ENCODE measurements around the gene SMAD6.

Gene SMAD6

GRCh38 chr15:66763186-66764071, 61.4 kb downstream of the SMAD6 start:
- Histone ChIP-seq H3K27ac (ENCODE audit: low read depth, low read length) (no peak overlapping the region), H3K9me3 (ENCODE audit: insufficient read depth, low read depth, low read length) (no peaks in the 10 kb centered on the region), H3K9ac (ENCODE audit: low read depth, low read length) (no peak overlapping the region), H3K36me3 (ENCODE audit: insufficient read depth, low read length) (no peaks in the 10 kb centered on the region), H3K27me3 (ENCODE audit: insufficient read depth, low read length) (no peaks in the 10 kb centered on the region), H3K4me3 (ENCODE audit: low read length) (no peak overlapping the region), H3K4me1 (ENCODE audit: insufficient read depth, low read length) (peaks cover 23% of the 10 kb centered on the region)
- WGBS: 93% methylated on average over 23 of the region's 23 CpGs

DNA sequence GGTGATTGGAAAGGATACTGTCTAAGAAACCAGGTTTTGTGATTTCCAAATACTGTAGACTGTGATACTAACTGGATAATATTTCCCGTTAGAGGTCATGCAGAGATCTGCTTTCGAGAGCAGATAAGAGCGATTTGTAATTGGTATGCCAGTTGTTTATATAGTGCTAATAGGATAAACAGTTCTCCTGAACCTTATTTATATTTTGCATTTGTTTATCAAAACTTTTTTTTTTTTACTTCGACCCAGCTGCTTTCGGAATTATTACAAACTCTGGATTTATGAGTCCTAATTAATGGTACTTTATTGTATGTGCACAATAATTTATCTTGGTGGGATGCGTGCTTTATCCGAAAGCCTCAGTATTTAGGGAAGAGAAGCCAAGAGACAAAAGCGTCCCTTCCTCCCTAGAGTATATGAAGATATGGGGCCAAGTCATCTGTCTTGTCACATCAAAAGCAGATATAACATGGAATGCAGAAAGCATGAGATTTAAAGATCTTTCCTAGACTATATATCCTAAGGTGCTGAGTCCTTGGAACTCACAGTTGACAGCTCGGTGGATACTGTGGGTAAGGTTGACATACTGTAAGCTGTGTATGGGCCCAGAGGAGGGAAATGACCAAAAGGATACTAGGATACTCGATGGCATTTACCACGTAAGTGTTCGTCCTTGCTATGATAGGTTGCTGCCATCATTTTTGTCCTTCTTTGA, 62.2 kb downstream of the SMAD6 start:
- Histone ChIP-seq H3K9ac (ENCODE audit: low read depth, low read length) (no peak overlapping the region), H3K4me1 (ENCODE audit: insufficient read depth, low read length) (peaks cover 23% of the 10 kb centered on the region), H3K27me3 (ENCODE audit: insufficient read depth, low read length) (no peaks in the 10 kb centered on the region), H3K27ac (ENCODE audit: low read depth, low read length) (no peak overlapping the region), H3K9me3 (ENCODE audit: insufficient read depth, low read depth, low read length) (no peaks in the 10 kb centered on the region), H3K4me3 (ENCODE audit: low read length) (no peak overlapping the region), H3K36me3 (ENCODE audit: insufficient read depth, low read length) (no peaks in the 10 kb centered on the region)
- 92% methylated on average over 11 of the region's 12 CpGs for WGBS

DNA sequence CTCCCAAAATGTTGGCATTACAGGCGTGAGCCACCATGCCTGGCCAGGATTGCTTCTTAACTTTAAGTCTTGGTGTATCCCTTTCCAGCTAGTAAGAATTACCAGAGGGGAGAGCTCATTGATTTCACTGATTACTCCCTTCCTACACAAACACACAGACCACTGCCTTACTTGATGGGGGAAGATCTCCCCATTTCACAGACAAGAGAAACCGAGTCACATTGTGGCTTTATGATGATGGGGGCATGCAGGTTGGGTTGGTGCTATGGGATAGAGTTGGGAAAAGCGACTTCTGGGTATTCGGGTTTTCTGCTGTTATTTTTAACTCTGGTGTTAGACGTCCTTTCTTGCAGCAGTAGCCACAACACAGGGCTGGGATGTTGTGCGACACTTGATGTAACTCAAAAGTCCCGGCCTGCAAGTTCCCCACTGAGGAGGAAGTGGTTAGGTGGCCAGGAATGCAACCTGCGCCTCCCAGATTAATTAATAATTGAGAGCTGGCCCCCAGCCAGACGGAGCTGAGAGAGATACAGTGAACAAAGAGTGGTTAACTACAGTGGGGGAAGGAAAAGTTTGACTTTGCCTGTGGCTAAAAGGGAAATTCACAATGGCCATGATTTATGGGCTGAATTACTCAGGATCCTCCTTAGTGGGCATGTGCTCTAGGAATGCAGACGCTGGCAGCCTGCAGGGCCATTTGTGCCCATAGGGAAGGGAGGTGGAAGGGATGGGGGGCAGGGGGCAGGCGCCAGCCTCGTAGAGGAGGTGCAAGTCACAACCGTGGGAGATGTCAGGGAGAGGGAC, 63.6 kb downstream of the SMAD6 start:
- no peak overlapping the region for H3K4me3 ChIP-seq (ENCODE audit: low read length)
- no peak overlapping the region for H3K9ac ChIP-seq (ENCODE audit: low read depth, low read length)
- 71% methylated on average over 13 of the region's 13 CpGs for WGBS
- peaks cover 31% of the 10 kb centered on the region for H3K4me1 ChIP-seq (ENCODE audit: insufficient read depth, low read length)
- H3K27ac ChIP-seq (ENCODE audit: low read depth, low read length): no peak overlapping the region
- H3K36me3 ChIP-seq (ENCODE audit: insufficient read depth, low read length): no peaks in the 10 kb centered on the region
- H3K9me3 ChIP-seq (ENCODE audit: insufficient read depth, low read depth, low read length): no peaks in the 10 kb centered on the region
- no peaks in the 10 kb centered on the region for H3K27me3 ChIP-seq (ENCODE audit: insufficient read depth, low read length)

DNA sequence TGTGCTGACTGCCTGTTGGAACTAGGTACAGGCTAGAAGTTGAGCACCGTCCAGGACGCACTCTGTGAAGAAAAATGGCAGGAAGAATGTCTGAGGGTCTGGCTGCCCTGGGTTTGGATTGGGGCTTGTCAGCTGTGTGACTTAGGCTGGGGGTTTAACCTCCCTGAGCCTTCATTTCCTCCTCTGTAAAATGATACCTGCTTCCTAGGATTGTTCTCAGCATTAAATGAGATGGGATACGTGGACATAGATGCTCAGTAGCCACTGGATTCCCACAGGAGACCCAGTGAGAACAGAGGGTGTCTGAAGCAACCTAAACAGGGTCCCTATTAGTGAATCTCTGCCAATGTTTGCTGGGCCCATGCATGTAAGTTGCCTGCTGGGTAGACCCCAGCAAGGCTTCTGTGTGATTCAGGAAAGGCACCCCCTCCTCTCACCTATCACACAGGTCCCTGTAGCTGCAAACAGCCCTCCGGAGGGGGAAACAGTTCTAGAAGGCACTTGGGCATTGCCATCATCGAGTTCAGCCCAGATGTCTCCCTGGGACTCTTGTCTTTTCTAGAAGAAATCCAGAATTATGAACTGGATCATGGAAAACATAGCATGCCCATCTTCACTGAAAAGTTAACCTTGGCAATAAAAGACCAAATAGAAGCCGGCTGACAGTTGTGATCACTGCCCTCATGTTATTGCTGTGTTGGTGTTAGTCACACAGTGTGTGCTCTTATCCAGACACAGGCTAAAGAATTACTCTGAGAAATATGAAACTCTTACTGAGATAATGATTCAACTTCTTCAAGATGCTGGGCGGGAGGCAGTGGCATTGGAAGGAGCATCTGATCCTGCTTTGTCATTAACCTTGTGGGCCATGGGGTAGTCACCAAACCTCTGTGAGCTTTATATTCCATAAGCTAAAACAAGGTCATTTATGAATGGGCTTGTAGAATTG, 64.5 kb downstream of the SMAD6 start:
- Histone ChIP-seq H3K27ac (ENCODE audit: low read depth, low read length) (no peak overlapping the region), H3K36me3 (ENCODE audit: insufficient read depth, low read length) (no peaks in the 10 kb centered on the region), H3K4me1 (ENCODE audit: insufficient read depth, low read length) (peaks cover 31% of the 10 kb centered on the region), H3K27me3 (ENCODE audit: insufficient read depth, low read length) (no peaks in the 10 kb centered on the region), H3K9ac (ENCODE audit: low read depth, low read length) (no peak overlapping the region), H3K4me3 (ENCODE audit: low read length) (no peak overlapping the region), H3K9me3 (ENCODE audit: insufficient read depth, low read depth, low read length) (no peaks in the 10 kb centered on the region)
- WGBS: 90% methylated on average over 7 of the region's 7 CpGs

- H3K27ac ChIP-seq (ENCODE audit: low read depth, low read length): no peak overlapping the region
- 96% methylated on average over 3 of the region's 3 CpGs for WGBS
- H3K36me3 ChIP-seq (ENCODE audit: insufficient read depth, low read length): no peaks in the 10 kb centered on the region
- H3K9me3 ChIP-seq (ENCODE audit: insufficient read depth, low read depth, low read length): no peaks in the 10 kb centered on the region
- no peak overlapping the region for H3K4me3 ChIP-seq (ENCODE audit: low read length)
- H3K27me3 ChIP-seq (ENCODE audit: insufficient read depth, low read length): no peaks in the 10 kb centered on the region
- no peak overlapping the region for H3K9ac ChIP-seq (ENCODE audit: low read depth, low read length)
- peaks cover 32% of the 10 kb centered on the region for H3K4me1 ChIP-seq (ENCODE audit: insufficient read depth, low read length)
Observed at GRCh38 chr15:66767240-66767659, 65.2 kb downstream of the SMAD6 start.

DNA sequence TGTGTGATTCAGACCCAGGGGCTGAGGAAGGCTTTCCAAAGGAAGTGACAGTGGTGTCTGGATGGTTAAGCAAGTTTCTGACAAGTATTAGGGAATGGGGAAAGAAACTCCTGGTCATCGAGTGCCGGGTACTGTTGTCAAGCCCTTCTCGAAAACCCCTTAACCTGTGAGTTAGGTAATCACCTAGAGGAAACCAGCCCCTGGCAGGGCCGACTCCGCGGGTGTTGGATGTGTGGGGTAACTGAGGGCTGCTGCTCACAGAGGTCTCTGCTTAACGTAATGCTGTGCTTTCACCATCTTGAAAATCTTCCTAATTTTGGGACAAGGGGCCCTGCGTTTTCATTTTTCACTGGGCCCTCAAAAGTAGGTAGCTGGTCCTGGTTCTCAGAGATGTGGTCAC, 67.0 kb downstream of the SMAD6 start:
- 96% methylated on average over 8 of the region's 8 CpGs for WGBS
- H3K4me3 ChIP-seq (ENCODE audit: low read length): no peak overlapping the region
- no peaks in the 10 kb centered on the region for H3K9me3 ChIP-seq (ENCODE audit: insufficient read depth, low read depth, low read length)
- no peaks in the 10 kb centered on the region for H3K36me3 ChIP-seq (ENCODE audit: insufficient read depth, low read length)
- peaks cover 46% of the 10 kb centered on the region for H3K4me1 ChIP-seq (ENCODE audit: insufficient read depth, low read length)
- no peak overlapping the region for H3K9ac ChIP-seq (ENCODE audit: low read depth, low read length)
- H3K27ac ChIP-seq (ENCODE audit: low read depth, low read length): no peak overlapping the region
- no peaks in the 10 kb centered on the region for H3K27me3 ChIP-seq (ENCODE audit: insufficient read depth, low read length)

DNA sequence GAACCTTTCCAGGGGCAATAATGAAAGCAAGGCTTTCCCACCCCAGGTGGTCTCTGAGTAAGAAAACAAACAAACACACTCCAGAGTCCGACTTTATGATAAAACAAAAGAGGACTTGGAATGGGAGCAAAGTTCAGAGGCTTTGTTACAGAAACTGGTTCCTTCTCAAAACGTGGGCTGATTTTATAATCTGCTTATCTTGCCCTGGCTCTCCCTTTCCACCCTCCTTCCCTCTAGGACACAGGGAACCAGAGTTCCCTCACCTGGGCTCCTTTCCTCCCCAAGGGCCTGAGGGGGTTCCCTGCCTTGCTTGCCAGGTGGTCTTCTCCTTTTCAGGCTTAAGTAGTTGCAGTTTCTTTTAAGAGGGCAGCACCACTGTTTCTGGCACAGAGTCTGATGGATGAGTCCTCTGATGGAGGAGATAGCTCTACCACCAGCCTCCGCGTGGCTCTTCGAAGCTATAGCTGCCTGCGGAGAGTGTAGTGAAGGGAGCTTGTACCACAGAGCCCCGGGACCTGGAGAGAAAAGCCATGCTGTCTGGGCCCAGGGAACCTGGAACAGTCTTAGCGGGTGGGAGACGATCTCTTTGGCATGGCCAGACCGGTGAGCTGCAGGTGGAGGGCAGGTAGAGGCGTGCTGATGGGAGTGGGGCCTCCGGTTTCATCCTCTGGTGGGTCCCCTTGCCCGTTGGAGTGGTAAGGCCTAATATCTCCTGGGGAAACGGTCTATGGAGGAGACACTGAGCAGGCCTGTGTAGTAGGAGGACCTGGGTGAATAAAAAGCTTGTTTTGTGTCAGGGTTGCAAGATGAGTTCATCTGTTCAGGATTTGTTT, 68.7 kb downstream of the SMAD6 start:
- 71% methylated on average over 14 of the region's 14 CpGs for WGBS
- peak overlapping the region; percentile 69 for H3K27ac ChIP-seq (ENCODE audit: low read depth, low read length)
- no peaks in the 10 kb centered on the region for H3K36me3 ChIP-seq (ENCODE audit: insufficient read depth, low read length)

GRCh38 chr15:66771351-66771650, 69.3 kb downstream of the SMAD6 start:
- Histone ChIP-seq H3K36me3 (ENCODE audit: insufficient read depth, low read length) (no peaks in the 10 kb centered on the region), H3K27me3 (ENCODE audit: insufficient read depth, low read length) (no peaks in the 10 kb centered on the region), H3K4me1 (ENCODE audit: insufficient read depth, low read length) (peaks cover 40% of the 10 kb centered on the region), H3K9ac (ENCODE audit: low read depth, low read length) (no peak overlapping the region), H3K4me3 (ENCODE audit: low read length) (no peak overlapping the region), H3K27ac (ENCODE audit: low read depth, low read length) (0 out of 2 replicates have a peak overlapping the region, but pooled peaks have one; percentile 63), H3K9me3 (ENCODE audit: insufficient read depth, low read depth, low read length) (no peaks in the 10 kb centered on the region)
- 74% methylated on average over 5 of the region's 5 CpGs for WGBS

More for the DNA sequence above, 68.7 kb downstream of the SMAD6 start:
- Histone ChIP-seq H3K27me3 (ENCODE audit: insufficient read depth, low read length) (no peaks in the 10 kb centered on the region), H3K4me1 (ENCODE audit: insufficient read depth, low read length) (peaks cover 46% of the 10 kb centered on the region), H3K4me3 (ENCODE audit: low read length) (no peak overlapping the region), H3K9me3 (ENCODE audit: insufficient read depth, low read depth, low read length) (no peaks in the 10 kb centered on the region), H3K9ac (ENCODE audit: low read depth, low read length) (0 out of 2 replicates have a peak overlapping the region, but pooled peaks have one; percentile 7)

GRCh38 chr15:66772604-66773128, 70.6 kb downstream of the SMAD6 start:
- Histone ChIP-seq H3K36me3 (ENCODE audit: insufficient read depth, low read length) (no peaks in the 10 kb centered on the region), H3K4me1 (ENCODE audit: insufficient read depth, low read length) (peaks cover 38% of the 10 kb centered on the region), H3K27ac (ENCODE audit: low read depth, low read length) (no peak overlapping the region), H3K9ac (ENCODE audit: low read depth, low read length) (no peak overlapping the region), H3K27me3 (ENCODE audit: insufficient read depth, low read length) (no peaks in the 10 kb centered on the region), H3K9me3 (ENCODE audit: insufficient read depth, low read depth, low read length) (no peaks in the 10 kb centered on the region), H3K4me3 (ENCODE audit: low read length) (no peak overlapping the region)
- WGBS: 68% methylated on average over 7 of the region's 7 CpGs
